ENCODE data around the gene LIMA1. TPM values are rescaled to one million over a fixed set of nuclear protein-coding genes. Genes with fewer than 3 reads are reported as not detected.
A peak's percentile ranks its signal among the peaks of the same experiment; 100 is the strongest.

The LIMA1 gene
- total and polyA plus RNA-seq, 9 of the 15 experiments (the other 6 are each of a cell fraction or from before 2014, with no cell fraction given), result 20.2 to 37.8 (median 27.3) TPM

- TF ChIP-seq ZBTB5 (IDR thresholded peaks at IDR 0.05), result no peak
- TF ChIP-seq SP1 (CRISPR knock-in tag; IDR thresholded peaks at IDR 0.05), result no peak
- no peak for TF ChIP-seq CREBBP (IDR thresholded peaks at IDR 0.05; ENCODE audit: low read depth, low read length)
- TF ChIP-seq TSC22D4 (tag; IDR thresholded peaks at IDR 0.05), result no peak
- TF ChIP-seq ZNF780A (CRISPR knock-in tag; IDR thresholded peaks at IDR 0.05), result no peak
- TF ChIP-seq CHD1 (IDR thresholded peaks at IDR 0.05; ENCODE audit: low read length), result no peak
- no peak for TF ChIP-seq MAFF (IDR thresholded peaks at IDR 0.05; ENCODE audit: low read length)
- TF ChIP-seq ZNF707 (CRISPR knock-in tag; conservative IDR thresholded peaks at IDR 0.05), result no peak
- TF ChIP-seq ZNF444 (CRISPR knock-in tag; IDR thresholded peaks at IDR 0.05), result no peak
- no peak for TF ChIP-seq ZNF134 (CRISPR knock-in tag; conservative IDR thresholded peaks at IDR 0.05)
- no peak for TF ChIP-seq BCL6 (CRISPR knock-in tag; IDR thresholded peaks at IDR 0.05)
- TF ChIP-seq STAT5B (CRISPR knock-in tag; IDR thresholded peaks at IDR 0.05), result no peak
- no peak for TF ChIP-seq ZNF561 (CRISPR knock-in tag; conservative IDR thresholded peaks at IDR 0.05)
- no peak for TF ChIP-seq BRD4 (IDR thresholded peaks at IDR 0.05)
- peak in 1 of 2 experiments; percentile 37; a peak in 1 of 4 replicates for TF ChIP-seq TBL1XR1 (IDR thresholded peaks at IDR 0.05; ENCODE audit: low read length in 2 of 2)
- no peak for TF ChIP-seq ZNF79 (CRISPR knock-in tag; IDR thresholded peaks at IDR 0.05; ENCODE audit: low read depth)
- TF ChIP-seq MCM7 (IDR thresholded peaks at IDR 0.05), result no peak
- no peak for TF ChIP-seq DMBX1 (CRISPR knock-in tag; IDR thresholded peaks at IDR 0.05; ENCODE audit: borderline replicate concordance)
- TF ChIP-seq E2F8 (IDR thresholded peaks at IDR 0.05; ENCODE audit: low read depth, partially characterized antibody), result peak; percentile 10
- no peak for TF ChIP-seq ZNF76 (CRISPR knock-in tag; IDR thresholded peaks at IDR 0.05; ENCODE audit: borderline replicate concordance)
- TF ChIP-seq U2AF2 (optimal IDR thresholded peaks at IDR 0.05; ENCODE audit: low read depth, low read length), result no peak
- TF ChIP-seq CREB3 (tag; conservative IDR thresholded peaks at IDR 0.05; ENCODE audit: low read depth), result no peak
- TF ChIP-seq ZFX (CRISPR knock-in tag; IDR thresholded peaks at IDR 0.05), result no peak
- peak; percentile 55 for TF ChIP-seq SMAD1 (IDR thresholded peaks at IDR 0.05; ENCODE audit: low read depth, low read length, partially characterized antibody)
- TF ChIP-seq E2F4 (CRISPR knock-in tag; IDR thresholded peaks at IDR 0.05; ENCODE audit: low read depth), result no peak
These were observed 61.0 kb downstream of the LIMA1 start (continued) for GRCh38 chr12:50222275-50222783.
